ENCODE data around the gene IPO13.

IPO13 gene

GRCh38 chr1:43946236-43947060 lies at the start of gene IPO13:
Gene IPO13 (plus strand): TSS chr1:43946950. CDS start chr1:43947601, 651 bp downstream.
- peak; percentile 95 for DNase-seq

GRCh38 chr1:43898981-43899380 lies 47.8 kb upstream of the IPO13 start:
- no peak for DNase-seq

GRCh38 chr1:43900386-43900785 lies 46.4 kb upstream of the IPO13 start:
- DNase-seq, result no peak

GRCh38 chr1:43901196-43901961 lies 45.4 kb upstream of the IPO13 start:
- DNase-seq, result no peak

- DNase-seq, result no peak
Measured at GRCh38 chr1:43902058-43902831, 44.5 kb upstream of the IPO13 start.

GRCh38 chr1:43904660-43905551 lies 41.8 kb upstream of the IPO13 start:
- no peak for DNase-seq

GRCh38 chr1:43908226-43908625 lies 38.5 kb upstream of the IPO13 start:
- no peak for DNase-seq

GRCh38 chr1:43908858-43909257 lies 37.9 kb upstream of the IPO13 start:
- DNase-seq, result no peak

- DNase-seq, result no peak
Measured at GRCh38 chr1:43910343-43910742, 36.4 kb upstream of the IPO13 start.

- no peak for DNase-seq
Measured at GRCh38 chr1:43912607-43913006, 34.1 kb upstream of the IPO13 start.

GRCh38 chr1:43913051-43913501 lies 33.7 kb upstream of the IPO13 start:
- DNase-seq, result no peak

- no peak for DNase-seq
Measured at GRCh38 chr1:43913666-43914360, 32.9 kb upstream of the IPO13 start.

GRCh38 chr1:43914576-43915525 lies 31.9 kb upstream of the IPO13 start:
- no peak for DNase-seq

GRCh38 chr1:43919906-43920305 lies 26.8 kb upstream of the IPO13 start:
- no peak for DNase-seq

GRCh38 chr1:43921022-43921421 lies 25.7 kb upstream of the IPO13 start:
- no peak for DNase-seq

GRCh38 chr1:43924516-43924915 lies 22.2 kb upstream of the IPO13 start:
- no peak for DNase-seq

GRCh38 chr1:43925846-43926245 lies 20.9 kb upstream of the IPO13 start:
- no peak for DNase-seq

GRCh38 chr1:43930168-43930948 lies 16.4 kb upstream of the IPO13 start:
- no peak for DNase-seq

GRCh38 chr1:43930949-43931275 lies 15.8 kb upstream of the IPO13 start:
- DNase-seq, result no peak

Measured in activated CD8-positive, alpha-beta memory T cell treated with anti-CD3 and anti-CD28 coated beads, Interleukin-2, amount 50 U/mL, for 48 hours (primary cell).